Nephron (organoid): Measurements from ENCODE around the gene PPP1R3D.

Experiments used
- H3K27ac Mint-ChIP-seq, 3 experiments: 2 replicates each; pipeline ENCODE4 v1.8.0; 2020; ENCODE audit warnings: mixed read lengths in 3 of 3, mild to moderate bottlenecking in 2 of 3, moderate library complexity in 1 of 3
- H3K27me3 Mint-ChIP-seq: 2 replicates; pipeline ENCODE4 v1.8.0; 2021; ENCODE audit warnings: low read depth, mild to moderate bottlenecking, moderate library complexity, mixed read lengths
- H3K36me3 Mint-ChIP-seq: 2 replicates; pipeline ENCODE4 v1.8.0; 2020; ENCODE audit warnings: low read depth, mixed read lengths
- H3K4me1 Mint-ChIP-seq: 2 replicates; pipeline ENCODE4 v1.8.0; 2020; ENCODE audit warnings: mixed read lengths
- H3K4me3 Mint-ChIP-seq, 3 experiments: 2 replicates each; pipeline ENCODE4 v1.8.0; 2020; ENCODE audit warnings: mild to moderate bottlenecking in 3 of 3, mixed read lengths in 3 of 3, moderate library complexity in 2 of 3
- H3K9me3 Mint-ChIP-seq: 2 replicates; pipeline ENCODE4 v1.8.0; 2020; ENCODE audit warnings: mixed read lengths
- CTCF ChIP-seq, 3 experiments: fragments of 200-600 bp; sonication (generic); IDR thresholded peaks; one replicate each; pipeline ENCODE4 v1.5.0; 2021; ENCODE audit warnings: antibody characterized with exemption in 3 of 3; ENCODE audit not compliant: unreplicated experiment in 3 of 3

Gene PPP1R3D

GRCh38 chr20:59947376-59947775, 7.3 kb upstream of the PPP1R3D start:
- Mint-ChIP-seq H3K4me1 (peaks cover 56% of the 10 kb centered on the region), H3K9me3 (no peaks in the 10 kb centered on the region), H3K27me3 (peaks cover 9% of the 10 kb centered on the region), H3K27ac (no peak overlapping the region), H3K4me3 (no peak overlapping the region), H3K36me3 (peaks cover 20% of the 10 kb centered on the region)
- no peak for TF ChIP-seq CTCF (IDR thresholded peaks at IDR 0.05; ENCODE audit: unreplicated experiment in 3 of 3)

GRCh38 chr20:59945731-59946130, 5.6 kb upstream of the PPP1R3D start:
- no peak for TF ChIP-seq CTCF (IDR thresholded peaks at IDR 0.05; ENCODE audit: unreplicated experiment in 3 of 3)
- Mint-ChIP-seq H3K9me3 (no peaks in the 10 kb centered on the region), H3K4me3 (peak overlapping the region in 1 of 3 experiments; percentile 34), H3K4me1 (peaks cover 58% of the 10 kb centered on the region), H3K36me3 (peaks cover 20% of the 10 kb centered on the region), H3K27me3 (peaks cover 9% of the 10 kb centered on the region), H3K27ac (peak overlapping the region; percentile 31 to 81 (median 74))

- peaks cover 20% of the 10 kb centered on the region for H3K36me3 Mint-ChIP-seq
- H3K4me3 Mint-ChIP-seq: no peak overlapping the region
- H3K4me1 Mint-ChIP-seq: peaks cover 59% of the 10 kb centered on the region
- no peaks in the 10 kb centered on the region for H3K9me3 Mint-ChIP-seq
- TF ChIP-seq CTCF (IDR thresholded peaks at IDR 0.05; ENCODE audit: unreplicated experiment in 3 of 3): no peak
- H3K27me3 Mint-ChIP-seq: peaks cover 9% of the 10 kb centered on the region
- H3K27ac Mint-ChIP-seq: peak overlapping the region; percentile 31 to 86 (median 81)
Measured at GRCh38 chr20:59945175-59945574, 5.1 kb upstream of the PPP1R3D start.

- peak overlapping the region in 1 of 3 experiments; percentile 70 for H3K4me3 Mint-ChIP-seq
- peak overlapping the region in 2 of 3 experiments; percentile 41 to 86 for H3K27ac Mint-ChIP-seq
- TF ChIP-seq CTCF (IDR thresholded peaks at IDR 0.05; ENCODE audit: unreplicated experiment in 3 of 3): no peak
Measured at GRCh38 chr20:59944726-59945125, 4.6 kb upstream of the PPP1R3D start.

GRCh38 chr20:59942245-59942644, 2.1 kb upstream of the PPP1R3D start:
- Mint-ChIP-seq H3K4me3 (peak overlapping the region in 2 of 3 experiments; percentile 11 to 68), H3K36me3 (peaks cover 20% of the 10 kb centered on the region), H3K27me3 (peaks cover 9% of the 10 kb centered on the region), H3K9me3 (no peaks in the 10 kb centered on the region), H3K27ac (peak overlapping the region in 1 of 3 experiments; percentile 100), H3K4me1 (peaks cover 70% of the 10 kb centered on the region)
- no peak for TF ChIP-seq CTCF (IDR thresholded peaks at IDR 0.05; ENCODE audit: unreplicated experiment in 3 of 3)

More at GRCh38 chr20:59944726-59945125, 4.6 kb upstream of the PPP1R3D start:
- H3K27me3 Mint-ChIP-seq: peaks cover 9% of the 10 kb centered on the region
- H3K36me3 Mint-ChIP-seq: peaks cover 20% of the 10 kb centered on the region
- H3K4me1 Mint-ChIP-seq: peaks cover 62% of the 10 kb centered on the region
- H3K9me3 Mint-ChIP-seq: no peaks in the 10 kb centered on the region

GRCh38 chr20:59940956-59941294, 820 bp upstream of the PPP1R3D start:
- peak overlapping the region; percentile 94 to 98 (median 94) for H3K4me3 Mint-ChIP-seq

More at GRCh38 chr20:59940956-59941294, 820 bp upstream of the PPP1R3D start:
- H3K36me3 Mint-ChIP-seq: peaks cover 20% of the 10 kb centered on the region
- H3K4me1 Mint-ChIP-seq: peaks cover 64% of the 10 kb centered on the region
- H3K27ac Mint-ChIP-seq: peak overlapping the region; percentile 97 to 100 (median 100)
- H3K27me3 Mint-ChIP-seq: peaks cover 9% of the 10 kb centered on the region
- TF ChIP-seq CTCF (IDR thresholded peaks at IDR 0.05; ENCODE audit: unreplicated experiment in 3 of 3): no peak
- H3K9me3 Mint-ChIP-seq: no peaks in the 10 kb centered on the region
